Smooth muscle cell (in vitro differentiated cells): ENCODE results near the gene LRMDA. TPM values are rescaled to one million over a fixed set of nuclear protein-coding genes. Genes with fewer than 3 reads are reported as not detected.
A peak's percentile ranks its signal among the peaks of the same experiment; 100 is the strongest.

Experiments
- DNase-seq: peaks from one replicate; lab custom pipeline; 2025; ENCODE audit not compliant: unreplicated experiment; lab: John Stamatoyannopoulos, UW
- H2AFZ ChIP-seq: fragments of 200-600 bp; sonication (generic); 2 replicates; pipeline ENCODE4 v1.6.0; 2016; ENCODE audit warnings: antibody characterized with exemption, low read depth, mild to moderate bottlenecking
- H3F3A ChIP-seq: fragments of 200-600 bp; sonication (generic); 2 replicates; pipeline ENCODE4 v1.6.0; 2017; ENCODE audit warnings: antibody characterized with exemption, low read depth
- H3K27ac ChIP-seq: fragments of 200-600 bp; sonication (generic); 2 replicates; pipeline ENCODE4 v1.5.1; 2016; ENCODE audit warnings: low read depth, mild to moderate bottlenecking
- H3K27me3 ChIP-seq: fragments of 200-600 bp; sonication (generic); 2 replicates; pipeline ENCODE4 v1.6.1; 2016; ENCODE audit warnings: low read depth, mild to moderate bottlenecking
- H3K36me3 ChIP-seq: fragments of 200-600 bp; sonication (generic); 2 replicates; pipeline ENCODE4 v1.5.1; 2016; ENCODE audit warnings: low read depth
- H3K4me1 ChIP-seq: fragments of 200-600 bp; sonication (generic); 2 replicates; pipeline ENCODE4 v1.5.1; 2016; ENCODE audit warnings: low read depth
- H3K4me2 ChIP-seq: fragments of 200-600 bp; sonication (generic); 2 replicates; pipeline ENCODE4 v1.6.0; 2016; ENCODE audit warnings: mild to moderate bottlenecking
- H3K4me3 ChIP-seq: fragments of 200-600 bp; sonication (generic); 2 replicates; pipeline ENCODE4 v1.5.1; 2016; ENCODE audit warnings: mild to moderate bottlenecking
- H3K79me2 ChIP-seq: fragments of 200-600 bp; sonication (generic); 2 replicates; pipeline ENCODE4 v1.6.0; 2016; ENCODE audit warnings: low read depth, mild to moderate bottlenecking
- H3K9ac ChIP-seq: fragments of 200-600 bp; sonication (generic); 2 replicates; pipeline ENCODE4 v1.6.0; 2016; ENCODE audit warnings: low read depth
- H3K9me3 ChIP-seq: fragments of 200-600 bp; sonication (generic); replicated peaks from 2 replicates; pipeline ENCODE4 v1.5.1; 2016; ENCODE audit warnings: low read depth
- H4K20me1 ChIP-seq: fragments of 200-600 bp; sonication (generic); 2 replicates; pipeline ENCODE4 v1.6.0; 2016; ENCODE audit warnings: low read depth
- WGBS: methylation state at CpG from one replicate; pipeline ENCODE4 v1.1.7; 2016; ENCODE audit warnings: low lambda C conversion rate; 5-methylcytosine and 5-hydroxymethylcytosine counted together
- polyA plus RNA-seq: library from polyadenylated mRNA; unstranded; fragments of >200 nt; fragmentation: Nextera tagmentation; extraction: Ambion mirVana; gene quantifications from 2 replicates; pipeline ENCODE4 v1.2.1, GENCODE V29; 2016
- total RNA-seq: library from RNA; depleted of rRNA; stranded (reverse); fragments of >200 nt; gene quantifications from 2 replicates; pipeline ENCODE4 v1.2.3, GENCODE V29; 2014
- TF ChIP-seq, protein P1 (sequence below): fragments of 200-600 bp; sonication (generic); IDR thresholded peaks from 2 replicates; pipeline ENCODE4 v1.5.1; 2017; ENCODE audit warnings: borderline replicate concordance, mild to moderate bottlenecking, antibody characterized with exemption; ENCODE audit not compliant: insufficient read depth, poor library complexity, severe bottlenecking

The LRMDA gene
- total and polyA plus RNA-seq, 2 experiments from 2014 or later: 1.5 to 1.6 TPM

- DNase-seq: peak; percentile 19
- Histone ChIP-seq H3K9me3 (no peaks in the 10 kb centered on the region), H3K36me3 (no peaks in the 10 kb centered on the region), H2AFZ (peak overlapping the region; percentile 83), H3K79me2 (peaks cover 47% of the 10 kb centered on the region), H3K9ac (no peak overlapping the region), H3K4me2 (peak overlapping the region; percentile 97), H3K4me3 (peak overlapping the region; percentile 95), H3K27me3 (peaks cover 13% of the 10 kb centered on the region), H3K27ac (no peak overlapping the region), H3K4me1 (peaks cover 11% of the 10 kb centered on the region), H3F3A (no peaks in the 10 kb centered on the region), H4K20me1 (peaks cover 23% of the 10 kb centered on the region)
- TF ChIP-seq, protein P1, sequence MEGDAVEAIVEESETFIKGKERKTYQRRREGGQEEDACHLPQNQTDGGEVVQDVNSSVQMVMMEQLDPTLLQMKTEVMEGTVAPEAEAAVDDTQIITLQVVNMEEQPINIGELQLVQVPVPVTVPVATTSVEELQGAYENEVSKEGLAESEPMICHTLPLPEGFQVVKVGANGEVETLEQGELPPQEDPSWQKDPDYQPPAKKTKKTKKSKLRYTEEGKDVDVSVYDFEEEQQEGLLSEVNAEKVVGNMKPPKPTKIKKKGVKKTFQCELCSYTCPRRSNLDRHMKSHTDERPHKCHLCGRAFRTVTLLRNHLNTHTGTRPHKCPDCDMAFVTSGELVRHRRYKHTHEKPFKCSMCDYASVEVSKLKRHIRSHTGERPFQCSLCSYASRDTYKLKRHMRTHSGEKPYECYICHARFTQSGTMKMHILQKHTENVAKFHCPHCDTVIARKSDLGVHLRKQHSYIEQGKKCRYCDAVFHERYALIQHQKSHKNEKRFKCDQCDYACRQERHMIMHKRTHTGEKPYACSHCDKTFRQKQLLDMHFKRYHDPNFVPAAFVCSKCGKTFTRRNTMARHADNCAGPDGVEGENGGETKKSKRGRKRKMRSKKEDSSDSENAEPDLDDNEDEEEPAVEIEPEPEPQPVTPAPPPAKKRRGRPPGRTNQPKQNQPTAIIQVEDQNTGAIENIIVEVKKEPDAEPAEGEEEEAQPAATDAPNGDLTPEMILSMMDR: peak; percentile 95
- 13% methylated on average over 49 of the region's 64 CpGs for WGBS
Measured at GRCh38 chr10:75395066-75395931, 36.1 kb upstream of the LRMDA start.

- Histone ChIP-seq H3K9me3 (no peaks in the 10 kb centered on the region), H3K9ac (peak overlapping the region; percentile 57), H2AFZ (peak overlapping the region; percentile 83), H3K79me2 (peaks cover 55% of the 10 kb centered on the region), H4K20me1 (peaks cover 30% of the 10 kb centered on the region), H3K27ac (peak overlapping the region; percentile 43), H3K27me3 (peaks cover 6% of the 10 kb centered on the region), H3K4me1 (peaks cover 11% of the 10 kb centered on the region), H3K36me3 (no peaks in the 10 kb centered on the region), H3K4me3 (peak overlapping the region; percentile 95), H3F3A (no peaks in the 10 kb centered on the region), H3K4me2 (peak overlapping the region; percentile 97)
- TF ChIP-seq, protein P1: no peak
- no peak for DNase-seq
- 3% methylated on average over 64 of the region's 65 CpGs for WGBS
Measured at GRCh38 chr10:75395932-75396630, 35.3 kb upstream of the LRMDA start.

DNA sequence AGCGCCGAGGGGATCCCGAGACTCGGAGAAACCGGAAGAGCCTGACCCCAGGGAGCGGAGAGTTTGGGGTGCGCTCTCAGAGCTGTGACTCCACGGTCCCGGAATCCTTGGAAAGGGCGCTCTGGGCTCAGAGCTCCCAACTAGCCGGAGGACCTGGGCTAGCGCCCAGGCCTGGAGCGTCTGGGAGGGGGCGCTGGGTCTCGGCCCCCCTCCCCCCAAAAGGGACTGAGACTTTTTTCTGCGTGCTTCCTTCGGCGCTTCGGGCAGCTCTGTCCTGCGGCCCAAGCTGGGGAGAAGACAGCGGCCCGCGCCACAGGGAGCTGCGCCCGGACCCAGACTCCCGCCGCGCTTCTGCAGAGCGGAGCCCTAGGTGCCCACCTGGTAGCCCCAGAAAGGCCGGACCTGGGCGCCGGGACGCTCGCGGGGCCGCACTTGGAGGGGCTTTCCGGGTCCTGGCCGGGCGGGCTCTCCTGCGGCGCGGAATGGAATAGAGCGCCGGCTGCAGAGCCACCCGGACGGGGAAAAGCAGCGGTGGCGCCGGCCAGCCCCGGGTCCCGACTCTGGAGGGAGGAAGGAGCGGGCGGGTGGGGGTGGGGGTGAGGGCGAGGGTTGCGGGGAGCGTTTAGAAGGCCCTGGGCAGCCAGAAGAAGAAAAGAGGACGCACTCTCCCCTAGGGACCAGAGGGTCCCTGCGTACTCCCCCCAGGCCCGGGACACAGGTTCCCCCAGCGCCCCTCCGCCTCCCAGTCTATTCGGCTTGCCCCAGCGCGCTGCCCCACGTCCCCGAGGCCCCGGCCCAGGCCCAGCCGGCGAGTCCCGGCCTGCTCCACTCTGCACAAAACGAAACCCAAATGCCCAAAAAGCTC is 34.6 kb upstream of the LRMDA start:
- Histone ChIP-seq H3K4me1 (peaks cover 11% of the 10 kb centered on the region), H4K20me1 (peaks cover 30% of the 10 kb centered on the region), H3K9me3 (no peaks in the 10 kb centered on the region), H3K36me3 (no peaks in the 10 kb centered on the region), H3K4me2 (peak overlapping the region; percentile 97), H3K79me2 (peaks cover 55% of the 10 kb centered on the region), H2AFZ (peak overlapping the region; percentile 83), H3K4me3 (peak overlapping the region; percentile 95), H3F3A (no peaks in the 10 kb centered on the region), H3K27ac (peak overlapping the region; percentile 43), H3K9ac (peak overlapping the region; percentile 57), H3K27me3 (peaks cover 6% of the 10 kb centered on the region)
- DNase-seq: no peak
- TF ChIP-seq, protein P1: no peak
- 1% methylated on average over 48 of the region's 71 CpGs for WGBS
